K562 (cell line): ENCODE results near the gene ANO7.

Experiments used
- EP300 ChIP-seq: IDR thresholded peaks from 2 replicates; pipeline ENCODE4 v1.6.1; 2012; ENCODE audit warnings: low read length, improper control_type of control experiment
- ERF ChIP-seq: fragments of 450-650 bp; formaldehyde crosslinking; IDR thresholded peaks from 2 replicates; pipeline ENCODE4 v1.4.0; 2020; ENCODE audit warnings: mild to moderate bottlenecking, mixed read lengths
- MTA2 ChIP-seq: fragments of 450-650 bp; IDR thresholded peaks from 2 replicates; pipeline ENCODE4 v1.6.1; 2016; ENCODE audit warnings: low read depth
- POLR2A ChIP-seq: fragments of 450-650 bp; conservative IDR thresholded peaks from 2 replicates; pipeline ENCODE4 v1.6.1; 2016
- RAD21 ChIP-seq, 2 experiments: fragments of 250-450 bp in 1 of 2; fragments of 450-650 bp in 1 of 2; sonication (Bioruptor Pico) in 1 of 2; formaldehyde crosslinking in 1 of 2; IDR thresholded peaks in 1 of 2; conservative IDR thresholded peaks in 1 of 2; 2 replicates each; pipeline versions ENCODE4 v1.4.0 to v1.8.0; 2020 to 2022; ENCODE audit warnings: mild to moderate bottlenecking in 2 of 2, moderate library complexity in 1 of 2
- TF ChIP-seq, protein P1 (sequence below), 3 experiments: IDR thresholded peaks in 2 of 3; conservative IDR thresholded peaks in 1 of 3; 2 replicates each; pipeline ENCODE4 v1.5.1; 2011 to 2012; ENCODE audit warnings: low read length in 3 of 3, mild to moderate bottlenecking in 3 of 3, control low read depth in 2 of 3, improper control_type of control experiment in 1 of 3, inconsistent platforms in 1 of 3, low read depth in 1 of 3, mixed read lengths in 1 of 3, moderate library complexity in 1 of 3; ENCODE audit not compliant: insufficient read depth in 2 of 3

DNA sequence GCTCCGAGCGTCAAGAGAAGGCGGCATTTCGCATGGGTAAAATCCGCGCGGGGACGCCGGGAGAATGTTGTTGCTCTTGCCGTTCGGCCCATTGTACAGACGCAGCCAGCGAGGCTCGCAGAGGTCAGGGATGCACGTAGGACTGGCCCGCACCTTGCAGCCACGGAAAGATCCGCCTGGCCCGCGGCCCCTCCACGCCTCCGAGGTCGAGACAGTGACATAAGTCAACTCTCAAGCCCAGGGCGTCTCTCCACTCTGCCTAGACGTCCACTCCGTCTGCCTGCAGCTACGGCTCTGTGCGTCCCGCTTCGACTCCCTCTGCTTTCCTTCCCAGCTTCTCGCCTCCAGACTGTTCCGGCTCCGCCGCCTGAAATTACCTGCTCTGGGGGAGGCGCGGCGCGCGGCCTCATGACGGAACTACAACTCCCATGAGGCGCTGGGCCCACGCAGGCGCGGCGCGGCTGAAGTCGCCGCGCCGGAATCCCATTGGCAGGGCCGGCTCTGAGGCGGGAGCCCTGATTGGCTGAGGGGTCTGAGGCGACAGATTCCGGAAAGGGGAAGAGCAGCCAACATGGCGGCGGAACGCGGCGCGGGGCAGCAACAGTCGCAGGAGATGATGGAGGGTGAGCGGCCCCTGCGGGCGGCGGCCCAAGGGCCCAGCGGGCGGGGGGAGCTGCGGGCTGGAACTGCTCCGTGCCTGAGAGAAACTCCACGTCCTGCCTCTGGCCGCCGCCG, 38.4 kb upstream of the ANO7 start, which contains the start of gene PPP1R7:
- TF ChIP-seq ERF (CRISPR knock-in tag) (no peak), RAD21 (CRISPR knock-in tag; conservative IDR thresholded peaks at IDR 0.05 in 1 of 2, IDR thresholded peaks at IDR 0.05 in 1 of 2) (no peak), POLR2A (peak; percentile 74), MTA2 (no peak), EP300 (no peak)
- TF ChIP-seq, protein P1, sequence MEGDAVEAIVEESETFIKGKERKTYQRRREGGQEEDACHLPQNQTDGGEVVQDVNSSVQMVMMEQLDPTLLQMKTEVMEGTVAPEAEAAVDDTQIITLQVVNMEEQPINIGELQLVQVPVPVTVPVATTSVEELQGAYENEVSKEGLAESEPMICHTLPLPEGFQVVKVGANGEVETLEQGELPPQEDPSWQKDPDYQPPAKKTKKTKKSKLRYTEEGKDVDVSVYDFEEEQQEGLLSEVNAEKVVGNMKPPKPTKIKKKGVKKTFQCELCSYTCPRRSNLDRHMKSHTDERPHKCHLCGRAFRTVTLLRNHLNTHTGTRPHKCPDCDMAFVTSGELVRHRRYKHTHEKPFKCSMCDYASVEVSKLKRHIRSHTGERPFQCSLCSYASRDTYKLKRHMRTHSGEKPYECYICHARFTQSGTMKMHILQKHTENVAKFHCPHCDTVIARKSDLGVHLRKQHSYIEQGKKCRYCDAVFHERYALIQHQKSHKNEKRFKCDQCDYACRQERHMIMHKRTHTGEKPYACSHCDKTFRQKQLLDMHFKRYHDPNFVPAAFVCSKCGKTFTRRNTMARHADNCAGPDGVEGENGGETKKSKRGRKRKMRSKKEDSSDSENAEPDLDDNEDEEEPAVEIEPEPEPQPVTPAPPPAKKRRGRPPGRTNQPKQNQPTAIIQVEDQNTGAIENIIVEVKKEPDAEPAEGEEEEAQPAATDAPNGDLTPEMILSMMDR (IDR thresholded peaks at IDR 0.05 in 2 of 3, conservative IDR thresholded peaks at IDR 0.05 in 1 of 3; ENCODE audit: insufficient read depth in 2 of 3, low read depth in 1 of 3, low read length in 3 of 3) = peak in 2 of 3 experiments; percentile 12 to 17; a peak in 1 of 6 replicates
